ENCODE results near the gene FSTL4. TPM values are rescaled to one million over a fixed set of nuclear protein-coding genes. Genes with fewer than 3 reads are reported as not detected.

Gene FSTL4
- total and polyA plus RNA-seq, 4 donors = 2.3 to 6.4 (median 5.5) TPM

DNA sequence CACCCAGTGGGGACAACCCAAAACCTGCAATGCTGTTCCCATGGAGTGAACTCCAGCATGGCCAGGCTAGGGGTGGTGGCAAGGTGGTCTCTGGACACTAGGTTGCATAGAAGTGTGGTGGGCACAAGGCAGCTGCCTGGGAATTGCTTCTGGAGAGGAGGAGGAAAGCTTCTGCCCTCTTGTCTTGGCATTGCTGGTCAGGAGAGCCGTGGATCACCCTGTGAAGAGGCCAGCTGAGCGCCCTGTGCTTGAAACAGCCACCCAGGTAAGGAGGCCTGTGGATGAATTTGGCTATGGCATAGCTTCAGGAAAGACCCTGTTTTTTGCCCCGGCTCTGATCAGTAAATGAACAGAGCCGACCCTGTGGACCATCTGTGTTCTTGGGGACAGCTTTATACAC is 287.4 kb downstream of the FSTL4 start:
- no peaks in the 10 kb centered on the region for H3K27me3 ChIP-seq (ENCODE audit: control insufficient read depth, insufficient read depth, low read length)
- DNase-seq (ENCODE audit: low read depth in 4 of 6, low spot score in 6 of 6) = no peak
- H3K36me3 ChIP-seq (ENCODE audit: control insufficient read depth, insufficient read depth, low read length) = no peaks in the 10 kb centered on the region
- H3K27ac ChIP-seq (ENCODE audit: low read depth, low read length) = no peak overlapping the region
- H3K9me3 ChIP-seq (ENCODE audit: control insufficient read depth, insufficient read depth, low read length) = no peaks in the 10 kb centered on the region
- 94% methylated on average over 4 of the region's 4 CpGs for WGBS (ENCODE audit: insufficient coverage)
- H3K4me1 ChIP-seq (ENCODE audit: control insufficient read depth, insufficient read depth, low read length) = no peaks in the 10 kb centered on the region
- no peak overlapping the region for H3K4me3 ChIP-seq (ENCODE audit: low read depth, low read length)

DNA sequence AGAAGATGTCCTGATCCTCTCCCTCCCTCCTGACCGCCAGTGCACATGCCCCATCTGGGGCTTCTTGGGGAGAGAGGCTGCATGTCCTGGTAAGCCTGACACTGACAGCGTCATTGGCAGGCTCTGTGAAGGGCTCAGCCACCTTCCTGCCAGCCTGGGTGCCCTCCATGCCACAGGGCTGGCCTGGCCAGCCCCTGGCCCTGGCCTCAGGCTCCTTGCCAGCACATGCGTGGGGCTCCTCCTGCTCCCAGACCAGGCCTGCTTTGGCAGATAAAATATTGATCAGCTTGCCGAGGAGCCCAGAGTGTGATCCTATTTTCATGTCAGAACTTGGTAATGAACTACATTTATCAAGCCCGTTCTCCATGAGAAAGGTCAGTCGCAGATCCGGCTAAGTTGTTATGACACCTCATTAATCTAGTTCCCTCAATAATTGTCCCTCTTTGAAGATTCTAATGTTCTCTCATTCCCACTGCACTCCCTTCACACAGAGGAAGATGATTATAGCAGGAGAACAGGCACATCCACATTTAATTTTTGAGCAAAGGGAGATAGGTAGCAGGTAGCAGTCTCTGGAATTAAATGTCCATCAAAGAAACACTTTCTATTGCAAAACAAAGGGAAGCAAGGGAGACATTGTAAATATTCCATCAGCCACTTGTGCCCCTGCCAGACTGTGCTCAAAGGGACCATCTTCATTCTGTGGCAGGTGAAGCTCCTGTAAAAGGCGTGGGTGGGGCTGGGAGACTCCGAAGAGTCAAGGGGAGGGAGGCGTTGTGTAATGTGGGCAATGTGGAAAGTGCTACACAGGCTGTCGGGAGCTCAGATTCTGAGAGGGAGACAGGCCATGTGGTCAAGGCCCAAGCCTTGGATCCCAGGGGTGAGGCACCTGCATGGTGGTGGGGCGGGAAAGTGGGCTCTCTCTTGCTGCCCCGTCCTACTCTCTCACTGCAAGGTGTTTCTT is 288.6 kb downstream of the FSTL4 start:
- WGBS (ENCODE audit: insufficient coverage) = 64% methylated on average over 12 of the region's 13 CpGs
- peak in 1 of 6 donors; percentile 68 for DNase-seq (ENCODE audit: low read depth in 4 of 6, low spot score in 6 of 6)
- Histone ChIP-seq H3K36me3 (ENCODE audit: control insufficient read depth, insufficient read depth, low read length) (no peaks in the 10 kb centered on the region), H3K27me3 (ENCODE audit: control insufficient read depth, insufficient read depth, low read length) (no peaks in the 10 kb centered on the region), H3K4me1 (ENCODE audit: control insufficient read depth, insufficient read depth, low read length) (no peaks in the 10 kb centered on the region), H3K9me3 (ENCODE audit: control insufficient read depth, insufficient read depth, low read length) (no peaks in the 10 kb centered on the region), H3K4me3 (ENCODE audit: low read depth, low read length) (no peak overlapping the region), H3K27ac (ENCODE audit: low read depth, low read length) (no peak overlapping the region)

DNA sequence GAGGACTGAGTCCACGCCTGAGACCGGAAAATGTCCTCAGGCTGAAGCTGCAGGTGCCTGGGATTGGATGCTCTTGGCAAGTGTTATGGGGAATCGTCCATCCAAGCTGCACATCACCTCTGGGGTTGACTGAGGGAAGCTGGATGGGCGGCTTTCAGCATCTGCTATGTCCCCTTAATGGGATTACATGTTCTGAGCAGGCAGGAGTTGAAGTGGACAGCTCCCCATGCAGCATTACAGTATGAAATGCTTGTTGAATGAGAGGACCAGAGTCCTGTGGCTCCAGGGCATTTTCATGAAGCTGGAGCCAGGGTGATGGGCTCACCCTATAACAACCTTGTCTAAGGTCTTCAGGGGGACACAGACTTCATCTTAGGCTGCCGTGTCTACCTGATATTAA is 289.6 kb downstream of the FSTL4 start:
- Histone ChIP-seq H3K9me3 (ENCODE audit: control insufficient read depth, insufficient read depth, low read length) (no peaks in the 10 kb centered on the region), H3K27ac (ENCODE audit: low read depth, low read length) (no peak overlapping the region), H3K36me3 (ENCODE audit: control insufficient read depth, insufficient read depth, low read length) (no peaks in the 10 kb centered on the region), H3K4me1 (ENCODE audit: control insufficient read depth, insufficient read depth, low read length) (no peaks in the 10 kb centered on the region), H3K27me3 (ENCODE audit: control insufficient read depth, insufficient read depth, low read length) (no peaks in the 10 kb centered on the region), H3K4me3 (ENCODE audit: low read depth, low read length) (no peak overlapping the region)
- no peak for DNase-seq (ENCODE audit: low read depth in 4 of 6, low spot score in 6 of 6)
- 83% methylated on average over 3 of the region's 5 CpGs for WGBS (ENCODE audit: insufficient coverage)

DNA sequence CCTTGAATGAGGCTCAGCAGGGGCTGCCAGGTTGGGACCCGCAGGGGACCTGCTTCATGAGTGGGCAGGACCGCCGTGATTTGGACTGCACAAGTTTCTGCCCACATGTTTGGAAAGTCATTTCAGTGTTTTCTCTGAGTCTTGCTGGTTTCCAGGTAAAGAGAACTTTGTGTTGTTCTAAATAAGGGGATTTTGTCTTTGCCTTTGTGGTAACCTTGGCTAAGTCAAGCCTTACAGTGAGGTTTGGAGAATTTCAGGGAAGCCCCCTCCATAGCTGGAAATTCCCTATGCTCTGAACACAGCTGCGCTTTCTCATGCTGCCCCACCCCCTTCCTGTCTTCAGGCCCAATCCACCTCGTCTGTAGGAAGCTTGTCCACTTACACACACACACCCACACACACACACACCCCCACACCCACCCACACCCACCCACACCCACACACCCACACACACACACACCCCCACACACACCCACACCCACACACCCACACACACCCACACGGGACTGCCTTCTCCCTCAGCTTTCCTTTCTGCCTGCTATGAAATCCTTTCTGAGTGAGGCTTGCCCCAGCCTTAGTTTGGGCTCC is 290.4 kb downstream of the FSTL4 start:
- Histone ChIP-seq H3K4me3 (ENCODE audit: low read depth, low read length) (no peak overlapping the region), H3K27me3 (ENCODE audit: control insufficient read depth, insufficient read depth, low read length) (no peaks in the 10 kb centered on the region), H3K9me3 (ENCODE audit: control insufficient read depth, insufficient read depth, low read length) (no peaks in the 10 kb centered on the region), H3K4me1 (ENCODE audit: control insufficient read depth, insufficient read depth, low read length) (no peaks in the 10 kb centered on the region), H3K27ac (ENCODE audit: low read depth, low read length) (no peak overlapping the region), H3K36me3 (ENCODE audit: control insufficient read depth, insufficient read depth, low read length) (no peaks in the 10 kb centered on the region)
- DNase-seq (ENCODE audit: low read depth in 4 of 6, low spot score in 6 of 6) = no peak
- WGBS (ENCODE audit: insufficient coverage) = 87% methylated on average over 5 of the region's 6 CpGs

DNA sequence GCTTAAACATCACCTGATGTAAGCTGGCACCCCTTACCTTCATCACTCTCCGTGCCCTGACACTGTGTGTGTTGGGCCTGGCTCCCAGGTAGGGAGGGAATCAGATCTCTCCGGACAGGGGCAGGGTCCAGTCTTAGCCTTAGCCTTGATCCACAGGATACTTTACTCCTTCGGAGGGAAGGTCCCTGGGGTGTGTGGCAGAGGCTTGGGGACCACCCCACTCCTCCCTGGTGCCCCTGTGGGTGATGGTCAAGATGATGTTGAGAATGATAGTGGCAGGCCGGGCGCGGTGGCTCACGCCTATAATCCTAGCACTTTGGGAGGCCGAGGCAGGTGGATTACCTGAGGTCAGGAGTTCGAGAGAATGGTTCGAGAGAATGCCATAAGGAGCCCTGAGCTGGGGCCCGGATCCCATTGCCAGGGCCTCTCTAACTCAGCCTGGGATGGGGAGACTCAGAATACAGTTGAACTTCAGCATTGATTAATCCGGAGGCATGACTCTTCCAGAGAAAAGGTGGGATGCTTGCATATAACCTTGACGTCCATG is 291.0 kb downstream of the FSTL4 start:
- Histone ChIP-seq H3K27ac (ENCODE audit: low read depth, low read length) (no peak overlapping the region), H3K4me3 (ENCODE audit: low read depth, low read length) (no peak overlapping the region), H3K4me1 (ENCODE audit: control insufficient read depth, insufficient read depth, low read length) (no peaks in the 10 kb centered on the region), H3K9me3 (ENCODE audit: control insufficient read depth, insufficient read depth, low read length) (no peaks in the 10 kb centered on the region), H3K27me3 (ENCODE audit: control insufficient read depth, insufficient read depth, low read length) (no peaks in the 10 kb centered on the region), H3K36me3 (ENCODE audit: control insufficient read depth, insufficient read depth, low read length) (no peaks in the 10 kb centered on the region)
- DNase-seq (ENCODE audit: low read depth in 4 of 6, low spot score in 6 of 6) = no peak
- 94% methylated on average over 11 of the region's 13 CpGs for WGBS (ENCODE audit: insufficient coverage)

DNA sequence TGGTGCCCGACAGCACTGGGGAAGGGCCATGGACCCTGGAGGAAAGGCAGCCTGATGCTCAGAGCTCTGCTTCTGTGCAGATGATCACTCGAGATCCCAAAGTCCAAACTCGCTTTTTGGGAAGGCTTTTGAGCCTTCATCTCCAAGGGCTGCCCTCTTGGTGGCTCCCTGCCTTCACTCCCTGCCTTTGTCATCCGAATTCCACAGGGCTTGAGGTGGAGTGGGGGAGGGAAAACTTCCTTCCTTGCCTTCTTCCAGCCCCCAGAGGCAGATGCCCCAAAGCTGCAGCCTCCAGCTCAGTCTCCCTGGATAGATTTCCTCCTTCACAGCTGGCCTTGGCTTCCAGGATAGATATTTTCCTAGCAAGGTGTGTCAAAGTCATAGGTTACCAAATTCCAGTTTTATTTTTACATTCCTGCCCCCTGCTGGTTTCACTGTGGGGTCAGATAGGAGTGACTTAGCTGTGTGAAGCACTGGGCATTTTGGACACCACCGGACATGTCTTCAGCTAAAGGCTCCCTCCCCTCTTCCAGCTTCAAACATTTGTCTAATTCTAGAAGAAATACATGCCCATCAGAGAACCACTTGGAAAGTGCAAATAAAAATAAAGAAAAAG is 292.3 kb downstream of the FSTL4 start:
- H3K4me1 ChIP-seq (ENCODE audit: control insufficient read depth, insufficient read depth, low read length) = no peaks in the 10 kb centered on the region
- H3K36me3 ChIP-seq (ENCODE audit: control insufficient read depth, insufficient read depth, low read length) = no peaks in the 10 kb centered on the region
- H3K4me3 ChIP-seq (ENCODE audit: low read depth, low read length) = no peak overlapping the region
- H3K27me3 ChIP-seq (ENCODE audit: control insufficient read depth, insufficient read depth, low read length) = no peaks in the 10 kb centered on the region
- no peak for DNase-seq (ENCODE audit: low read depth in 4 of 6, low spot score in 6 of 6)
- H3K27ac ChIP-seq (ENCODE audit: low read depth, low read length) = no peak overlapping the region
- no peaks in the 10 kb centered on the region for H3K9me3 ChIP-seq (ENCODE audit: control insufficient read depth, insufficient read depth, low read length)
- 70% methylated on average over 1 of the region's 5 CpGs for WGBS (ENCODE audit: insufficient coverage)

DNA sequence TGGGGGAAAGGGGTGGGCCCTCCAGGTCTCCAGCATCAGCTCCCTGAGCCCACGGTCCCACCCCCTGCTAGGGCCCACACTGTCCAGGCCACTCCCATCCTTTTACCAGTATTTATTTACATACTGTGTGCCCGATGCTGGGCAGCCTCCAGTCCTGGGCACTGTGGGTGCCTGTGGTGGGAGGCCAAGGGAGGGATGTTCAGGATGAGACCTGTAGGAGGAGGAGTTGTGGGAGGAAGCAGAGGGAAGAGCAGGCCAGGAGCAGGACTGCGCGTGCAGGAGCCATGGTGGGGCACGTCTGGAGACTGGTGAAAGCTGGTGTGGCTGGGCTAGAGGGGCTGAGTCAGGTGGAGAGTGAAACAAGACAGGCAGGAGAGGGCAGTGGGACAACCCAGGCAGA is 293.1 kb downstream of the FSTL4 start:
- Histone ChIP-seq H3K4me3 (ENCODE audit: low read depth, low read length) (no peak overlapping the region), H3K27ac (ENCODE audit: low read depth, low read length) (no peak overlapping the region), H3K4me1 (ENCODE audit: control insufficient read depth, insufficient read depth, low read length) (no peaks in the 10 kb centered on the region), H3K36me3 (ENCODE audit: control insufficient read depth, insufficient read depth, low read length) (no peaks in the 10 kb centered on the region), H3K9me3 (ENCODE audit: control insufficient read depth, insufficient read depth, low read length) (no peaks in the 10 kb centered on the region), H3K27me3 (ENCODE audit: control insufficient read depth, insufficient read depth, low read length) (no peaks in the 10 kb centered on the region)
- no peak for DNase-seq (ENCODE audit: low read depth in 4 of 6, low spot score in 6 of 6)
- WGBS (ENCODE audit: insufficient coverage) = 90% methylated on average over 4 of the region's 5 CpGs

DNA sequence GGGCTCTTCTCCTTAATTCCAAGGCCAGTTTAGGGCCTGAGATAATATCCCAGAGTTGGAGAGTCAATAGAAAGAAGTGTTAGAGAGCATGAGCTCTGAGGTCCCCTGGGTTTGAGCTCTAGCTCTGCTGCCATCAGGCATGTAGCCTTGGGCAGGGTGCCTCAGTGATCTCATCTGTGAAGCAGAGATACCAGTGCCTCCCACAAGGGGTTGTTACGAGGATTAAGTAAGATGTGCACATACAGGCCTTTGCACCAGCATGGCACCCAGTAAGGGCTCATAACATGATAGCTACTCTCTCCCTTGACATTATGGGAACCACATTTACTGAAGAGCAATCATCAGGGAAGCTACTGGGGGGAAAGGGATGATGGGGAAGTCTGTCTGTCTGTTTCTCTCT is 294.8 kb downstream of the FSTL4 start:
- Histone ChIP-seq H3K4me3 (ENCODE audit: low read depth, low read length) (no peak overlapping the region), H3K27me3 (ENCODE audit: control insufficient read depth, insufficient read depth, low read length) (no peaks in the 10 kb centered on the region), H3K9me3 (ENCODE audit: control insufficient read depth, insufficient read depth, low read length) (no peaks in the 10 kb centered on the region), H3K4me1 (ENCODE audit: control insufficient read depth, insufficient read depth, low read length) (no peaks in the 10 kb centered on the region), H3K36me3 (ENCODE audit: control insufficient read depth, insufficient read depth, low read length) (no peaks in the 10 kb centered on the region), H3K27ac (ENCODE audit: low read depth, low read length) (no peak overlapping the region)
- WGBS (ENCODE audit: insufficient coverage) = 71% methylated on average over 1 of the region's 1 CpG
- no peak for DNase-seq (ENCODE audit: low read depth in 4 of 6, low spot score in 6 of 6)

DNA sequence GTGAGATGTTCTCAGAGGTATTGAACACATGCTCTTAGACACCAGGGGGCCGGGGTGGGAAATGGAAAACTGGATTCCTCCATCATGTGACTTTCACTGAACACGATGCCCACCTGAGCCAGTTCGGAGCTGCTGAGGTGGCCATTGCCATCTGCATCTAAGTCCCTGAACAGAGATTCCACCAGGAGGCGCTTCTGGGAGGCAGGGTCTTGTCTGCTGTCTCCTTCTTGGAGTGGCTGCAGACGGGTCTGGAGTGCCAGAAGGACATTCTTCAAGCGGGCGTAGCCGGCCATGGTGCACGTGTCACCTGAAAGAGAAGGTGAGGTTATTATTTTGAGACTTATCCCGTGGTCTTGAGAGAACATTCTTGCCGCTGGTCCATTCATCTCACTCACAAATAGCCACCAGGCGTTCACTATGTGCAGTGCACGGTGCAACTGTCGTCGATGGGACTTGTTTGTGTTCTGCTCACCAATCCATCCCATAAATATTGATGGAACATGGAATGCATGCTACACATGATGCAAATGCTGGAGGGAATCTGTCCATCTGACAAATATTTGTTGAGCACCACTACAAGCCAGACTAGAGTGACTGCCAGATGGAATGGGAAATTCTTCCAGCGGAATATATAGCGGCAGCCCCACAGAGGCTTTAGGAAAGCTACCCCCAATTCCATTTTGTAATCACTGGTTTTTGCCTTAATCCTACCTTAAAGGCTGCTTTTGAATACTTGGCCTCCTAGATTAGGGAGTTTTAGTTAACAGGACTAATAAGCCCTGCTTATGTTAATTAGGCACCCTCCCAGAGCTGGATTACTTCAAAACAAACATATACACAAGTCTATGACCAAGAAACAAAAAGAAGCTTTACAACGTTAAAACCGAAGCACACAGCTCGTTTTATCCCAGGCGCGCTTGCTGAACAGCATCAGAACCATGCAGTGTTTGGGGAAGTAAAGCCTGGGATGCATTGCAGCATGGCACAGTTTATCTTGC is 295.7 kb downstream of the FSTL4 start:
- H3K4me3 ChIP-seq (ENCODE audit: low read depth, low read length) = no peak overlapping the region
- H3K36me3 ChIP-seq (ENCODE audit: control insufficient read depth, insufficient read depth, low read length) = no peaks in the 10 kb centered on the region
- no peak overlapping the region for H3K27ac ChIP-seq (ENCODE audit: low read depth, low read length)
- no peaks in the 10 kb centered on the region for H3K9me3 ChIP-seq (ENCODE audit: control insufficient read depth, insufficient read depth, low read length)
- no peaks in the 10 kb centered on the region for H3K4me1 ChIP-seq (ENCODE audit: control insufficient read depth, insufficient read depth, low read length)
- WGBS (ENCODE audit: insufficient coverage) = 81% methylated on average over 16 of the region's 22 CpGs
- no peak for DNase-seq (ENCODE audit: low read depth in 4 of 6, low spot score in 6 of 6)
- H3K27me3 ChIP-seq (ENCODE audit: control insufficient read depth, insufficient read depth, low read length) = no peaks in the 10 kb centered on the region
